Heart left ventricle (tissue), 13 donors: ENCODE data around the gene LRGUK.

ENCODE experiments used
- CTCF ChIP-seq, 12 donors: fragments of 200-600 bp; sonication (generic) in 4 of 12; IDR thresholded peaks; one replicate each; pipeline versions ENCODE4 v1.5.0 to v1.8.0; 2018 to 2022; ENCODE audit warnings: antibody characterized with exemption in 12 of 12, mild to moderate bottlenecking in 5 of 12
- POLR2A ChIP-seq, 2 donors: fragments of 450-650 bp; IDR thresholded peaks; one replicate each; pipeline ENCODE4 v1.6.1; 2017; ENCODE audit warnings: antibody characterized with exemption in 2 of 2, mild to moderate bottlenecking in 2 of 2, moderate library complexity in 2 of 2
- donor health status: ischemic (EF 13 %, LVEDD 7.1; RV severe dilation, severe dysfunction).
- donor health status: DM: no; HTN: yes; CAD: no.
- donor health status: DM: no; HTN: no; CAD: no.
- donor health status: ischemic (EF 25% LVEDD 6.9; RV normal size, moderate dysfunction).
- donor health status: ischemic (EF 25% LVEDD 5.7; RV mildly dilated, moderate dysfunction).
- donor health status: ischemic (EF 35%, LVEDD 5.7; RV mildly dilated, moderate dysfunction).
- donor health status: nonischemic (EF 11% LVEDD 7.7; RV severe dilation, severe dysfunction).
- donor health status: DM: yes; HTN: yes; CAD: no.
- donor health status: PGD.
- donor health status: ischemic (EF 29% LVEDD 5.4; RV normal size, mild dysfunction).
- donor health status: nonischemic (EF 23%, LVEDD 6.1; RV moderate dilation, normal function).

- TF ChIP-seq CTCF (IDR thresholded peaks at IDR 0.05) (no peak), POLR2A (IDR thresholded peaks at IDR 0.05) (no peak)
Observed at GRCh38 chr7:134088199-134088598, 38.9 kb upstream of the LRGUK start.
